ENCODE data around the gene G0S2. TPM values are rescaled to one million over a fixed set of nuclear protein-coding genes. Genes with fewer than 3 reads are reported as not detected.

Gene G0S2
- polyA plus RNA-seq, 1 of the 3 experiments (the other 2 are of a cell fraction) = 43.2 TPM

GRCh38 chr1:209717818-209718217 lies 42.6 kb downstream of the G0S2 start:
- H3K4me3 ChIP-seq (ENCODE audit: low read depth in 2 of 2, low read length in 1 of 2) = no peak overlapping the region
- H3K9me3 ChIP-seq = no peaks in the 10 kb centered on the region
- H4K20me1 ChIP-seq (ENCODE audit: insufficient read depth) = no peaks in the 10 kb centered on the region
- no peaks in the 10 kb centered on the region for H3K9me2 ChIP-seq
- no peak for DNase-seq
- no peak for TF ChIP-seq TEAD4 (IDR thresholded peaks at IDR 0.05; ENCODE audit: borderline replicate concordance, insufficient read depth)
- no peak for TF ChIP-seq RAD21 (IDR thresholded peaks at IDR 0.05; ENCODE audit: low read length)
- TF ChIP-seq ELF1 (IDR thresholded peaks at IDR 0.05) = no peak
- TF ChIP-seq CTCF (IDR thresholded peaks at IDR 0.05) = no peak
- no peak for TF ChIP-seq EP300 (IDR thresholded peaks at IDR 0.05; ENCODE audit: borderline replicate concordance in 1 of 2, low read depth in 1 of 2, low read length in 1 of 2)
- no peak for TF ChIP-seq SIN3A (IDR thresholded peaks at IDR 0.05; ENCODE audit: borderline replicate concordance, low read depth, low read length)
- no peak for TF ChIP-seq MEF2A (IDR thresholded peaks at IDR 0.05; ENCODE audit: borderline replicate concordance, low read depth)
- no peak for TF ChIP-seq SMC3 (IDR thresholded peaks at IDR 0.05; ENCODE audit: low read depth, low read length)
- TF ChIP-seq NFIC (IDR thresholded peaks at IDR 0.05; ENCODE audit: borderline replicate concordance) = no peak
- 63% methylated on average over 2 of the region's 2 CpGs for WGBS (ENCODE audit: low lambda C conversion rate)
- H3K4me2 ChIP-seq = no peak overlapping the region
- H2AFZ ChIP-seq (ENCODE audit: low read depth) = no peak overlapping the region
- no peak overlapping the region for H3K9ac ChIP-seq
- no peak overlapping the region for H3K27ac ChIP-seq (ENCODE audit: low read depth in 2 of 2, low read length in 1 of 2)
- ChIA-PET POLR2A (no interaction called here), CTCF (no interaction called here)
- H3K27me3 ChIP-seq (ENCODE audit: insufficient read depth) = no peaks in the 10 kb centered on the region
- H3K36me3 ChIP-seq (replicated peaks in 1 of 2; ENCODE audit: control insufficient read depth in 1 of 2, insufficient read depth in 2 of 2, low read length in 1 of 2) = no peaks in the 10 kb centered on the region
- H3K4me1 ChIP-seq (ENCODE audit: control insufficient read depth in 1 of 2, insufficient read depth in 2 of 2, low read depth in 1 of 2, low read length in 1 of 2) = peaks cover 0 to 23% of the 10 kb centered on the region in 2 experiments; a peak in 2 of 4 replicates
- H3K79me2 ChIP-seq (ENCODE audit: insufficient read depth) = no peaks in the 10 kb centered on the region
- H3F3A ChIP-seq (replicated peaks; ENCODE audit: insufficient read depth) = peaks cover 37% of the 10 kb centered on the region

DNA sequence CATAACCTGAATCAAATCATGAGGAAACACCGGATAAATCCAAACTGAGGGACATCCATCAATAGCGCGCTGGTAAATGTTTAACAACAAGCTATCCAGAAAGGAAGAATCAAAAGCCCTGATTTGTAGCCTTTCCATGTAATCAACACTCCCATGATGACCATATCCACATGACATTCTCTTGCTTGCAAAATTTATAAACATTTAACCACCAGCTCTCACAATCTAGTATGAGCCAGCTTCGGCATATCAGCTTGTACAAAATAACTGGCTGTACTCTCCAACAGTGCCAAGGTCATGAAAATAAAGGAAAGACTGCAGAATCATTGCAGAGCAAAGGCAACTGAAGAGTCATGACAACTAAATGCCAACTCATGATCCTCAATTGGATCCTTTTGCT lies 45.1 kb downstream of the G0S2 start:
- Histone ChIP-seq H4K20me1 (ENCODE audit: insufficient read depth) (no peaks in the 10 kb centered on the region), H3K27me3 (ENCODE audit: insufficient read depth) (no peaks in the 10 kb centered on the region), H3K4me3 (ENCODE audit: low read depth in 2 of 2, low read length in 1 of 2) (no peak overlapping the region), H3K36me3 (replicated peaks in 1 of 2; ENCODE audit: control insufficient read depth in 1 of 2, insufficient read depth in 2 of 2, low read length in 1 of 2) (no peaks in the 10 kb centered on the region), H3K9me3 (no peaks in the 10 kb centered on the region), H3K27ac (ENCODE audit: low read depth in 2 of 2, low read length in 1 of 2) (peak overlapping the region in 1 of 2 experiments; percentile 92; a peak in 2 of 4 replicates), H3K79me2 (ENCODE audit: insufficient read depth) (no peaks in the 10 kb centered on the region), H3F3A (replicated peaks; ENCODE audit: insufficient read depth) (peaks cover 37% of the 10 kb centered on the region), H3K9ac (no peak overlapping the region), H3K9me2 (no peaks in the 10 kb centered on the region), H3K4me2 (no peak overlapping the region), H2AFZ (ENCODE audit: low read depth) (no peak overlapping the region), H3K4me1 (ENCODE audit: control insufficient read depth in 1 of 2, insufficient read depth in 2 of 2, low read depth in 1 of 2, low read length in 1 of 2) (peaks cover 0 to 14% of the 10 kb centered on the region in 2 experiments; a peak in 1 of 4 replicates)
- ChIA-PET CTCF (interaction anchor here (2.2 kb wide), 1 partner anchor 151 kb away, joined by 5 read pairs; no protein-coding TSS in a partner anchor), POLR2A (no interaction called here)
- 85% methylated on average over 4 of the region's 4 CpGs for WGBS (ENCODE audit: low lambda C conversion rate)
- TF ChIP-seq FOXJ3 (CRISPR knock-in tag; IDR thresholded peaks at IDR 0.05) = no peak
- TF ChIP-seq ELF1 (IDR thresholded peaks at IDR 0.05) = no peak
- no peak for TF ChIP-seq GATA2 (CRISPR knock-in tag; IDR thresholded peaks at IDR 0.05)
- TF ChIP-seq, protein P1, sequence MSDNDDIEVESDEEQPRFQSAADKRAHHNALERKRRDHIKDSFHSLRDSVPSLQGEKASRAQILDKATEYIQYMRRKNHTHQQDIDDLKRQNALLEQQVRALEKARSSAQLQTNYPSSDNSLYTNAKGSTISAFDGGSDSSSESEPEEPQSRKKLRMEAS (IDR thresholded peaks at IDR 0.05; ENCODE audit: low read depth) = no peak
- no peak for TF ChIP-seq SMC3 (IDR thresholded peaks at IDR 0.05; ENCODE audit: low read depth, low read length)
- no peak for TF ChIP-seq GABPA (IDR thresholded peaks at IDR 0.05; ENCODE audit: low read depth)
- TF ChIP-seq, protein P2, sequence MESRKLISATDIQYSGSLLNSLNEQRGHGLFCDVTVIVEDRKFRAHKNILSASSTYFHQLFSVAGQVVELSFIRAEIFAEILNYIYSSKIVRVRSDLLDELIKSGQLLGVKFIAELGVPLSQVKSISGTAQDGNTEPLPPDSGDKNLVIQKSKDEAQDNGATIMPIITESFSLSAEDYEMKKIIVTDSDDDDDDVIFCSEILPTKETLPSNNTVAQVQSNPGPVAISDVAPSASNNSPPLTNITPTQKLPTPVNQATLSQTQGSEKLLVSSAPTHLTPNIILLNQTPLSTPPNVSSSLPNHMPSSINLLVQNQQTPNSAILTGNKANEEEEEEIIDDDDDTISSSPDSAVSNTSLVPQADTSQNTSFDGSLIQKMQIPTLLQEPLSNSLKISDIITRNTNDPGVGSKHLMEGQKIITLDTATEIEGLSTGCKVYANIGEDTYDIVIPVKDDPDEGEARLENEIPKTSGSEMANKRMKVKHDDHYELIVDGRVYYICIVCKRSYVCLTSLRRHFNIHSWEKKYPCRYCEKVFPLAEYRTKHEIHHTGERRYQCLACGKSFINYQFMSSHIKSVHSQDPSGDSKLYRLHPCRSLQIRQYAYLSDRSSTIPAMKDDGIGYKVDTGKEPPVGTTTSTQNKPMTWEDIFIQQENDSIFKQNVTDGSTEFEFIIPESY (IDR thresholded peaks at IDR 0.05; ENCODE audit: borderline replicate concordance, low read depth) = no peak
- TF ChIP-seq RCOR1 (IDR thresholded peaks at IDR 0.05; ENCODE audit: low read length) = no peak
- no peak for TF ChIP-seq SIN3A (IDR thresholded peaks at IDR 0.05; ENCODE audit: borderline replicate concordance, low read depth, low read length)
- no peak for DNase-seq

Data from SK-N-SH (cell line).